GM18907 (cell line): ENCODE results near the gene TMEM119.
"Not testable (repeated sequence)": the region's sequence is repeated elsewhere in the genome, so short reads cannot be mapped to it uniquely, and the experiment has no call there.

Experiments
- ATAC-seq: cut with Tn5 transposase; IDR thresholded peaks from one replicate; pipeline ENCODE4 v1.9.1; 2021; ENCODE audit warnings: mild to moderate bottlenecking, moderate library complexity; ENCODE audit not compliant: unreplicated experiment

Gene TMEM119

GRCh38 chr12:108635201-108635996 is 37.5 kb upstream of the TMEM119 start:
- peak; percentile 53 for ATAC-seq

DNA sequence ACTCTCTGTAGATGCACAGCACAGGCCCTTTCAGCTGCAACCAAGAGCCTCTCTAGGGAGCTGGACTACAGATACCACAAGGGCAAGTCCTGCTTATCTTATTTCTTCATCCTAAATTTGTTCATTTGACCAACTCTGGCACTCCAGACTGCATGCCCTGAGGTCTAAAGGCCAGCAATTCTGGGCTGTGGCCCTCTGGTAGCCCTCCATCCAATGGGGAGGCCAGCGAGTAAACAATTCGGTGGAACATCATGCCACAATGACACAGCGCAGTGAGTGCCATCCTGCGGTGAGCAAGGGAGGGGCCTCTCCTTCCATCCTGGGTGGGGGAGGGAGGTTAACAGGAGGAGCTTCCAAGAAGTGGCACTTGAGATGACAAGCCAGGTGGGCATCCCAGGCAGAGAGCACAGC is 36.5 kb upstream of the TMEM119 start:
- no peak for ATAC-seq

DNA sequence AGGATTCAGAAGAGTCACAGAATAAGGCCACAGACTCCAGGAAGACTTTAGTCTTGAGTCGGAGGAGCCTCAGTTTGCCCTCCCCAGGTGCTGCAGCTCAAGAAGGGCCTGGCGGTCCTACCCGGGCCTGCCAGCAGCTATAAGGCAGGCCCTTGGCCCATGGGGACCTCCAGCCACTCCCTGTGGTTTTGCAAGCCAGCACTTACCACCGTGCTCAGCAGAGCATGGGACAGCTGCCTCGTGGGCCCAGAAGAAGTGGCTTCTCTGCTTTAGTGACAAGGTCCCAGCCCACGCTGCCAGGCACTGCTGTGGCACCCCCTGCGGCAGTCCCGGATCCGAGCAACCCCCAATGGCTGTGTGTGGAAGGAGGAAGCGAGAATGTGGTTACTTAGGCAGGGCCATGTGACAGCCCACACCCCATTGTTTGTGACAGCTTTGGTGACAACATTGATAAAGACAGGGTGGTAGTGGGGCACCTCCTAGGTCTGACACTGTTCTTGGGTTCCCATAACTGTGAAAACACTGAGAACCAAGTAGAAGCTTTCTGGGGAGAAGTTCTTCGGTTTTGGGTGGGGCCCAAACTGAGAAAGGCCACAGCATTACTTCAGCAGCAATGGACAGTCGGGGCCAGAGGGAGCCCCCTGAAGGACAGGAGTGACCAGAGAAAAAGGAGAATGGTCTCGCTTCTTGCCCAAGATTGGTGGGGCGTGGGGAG is 35.8 kb upstream of the TMEM119 start, which contains the start of gene SELPLG:
Gene SELPLG (minus strand): TSS at position 361 of the 715 bp plus-strand sequence. CDS start 9,587 bp downstream, outside the sequence.
- ATAC-seq: peak; percentile 62

DNA sequence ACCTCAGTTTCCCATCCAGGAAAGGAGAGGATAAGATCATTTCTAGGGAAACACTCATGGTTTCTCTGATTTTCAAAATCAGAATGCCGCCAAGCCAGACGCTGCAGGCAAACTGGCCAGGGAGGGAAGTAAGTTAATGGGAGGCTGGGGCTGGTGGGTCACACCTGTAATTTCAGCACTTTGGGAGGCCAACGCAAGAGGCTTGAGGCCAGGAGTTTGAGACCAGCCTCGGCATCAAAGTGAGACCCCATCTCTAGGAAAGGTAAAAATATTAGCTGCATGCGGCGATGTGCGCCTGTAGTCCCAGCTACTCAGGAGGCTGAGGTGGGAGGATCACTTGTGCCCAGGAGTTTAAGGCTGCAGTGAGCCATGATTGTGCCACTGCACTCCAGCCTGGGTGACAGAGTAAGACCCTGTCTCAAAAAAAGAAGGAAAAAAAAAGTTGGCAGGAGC is 35.2 kb upstream of the TMEM119 start:
- no peak for ATAC-seq

DNA sequence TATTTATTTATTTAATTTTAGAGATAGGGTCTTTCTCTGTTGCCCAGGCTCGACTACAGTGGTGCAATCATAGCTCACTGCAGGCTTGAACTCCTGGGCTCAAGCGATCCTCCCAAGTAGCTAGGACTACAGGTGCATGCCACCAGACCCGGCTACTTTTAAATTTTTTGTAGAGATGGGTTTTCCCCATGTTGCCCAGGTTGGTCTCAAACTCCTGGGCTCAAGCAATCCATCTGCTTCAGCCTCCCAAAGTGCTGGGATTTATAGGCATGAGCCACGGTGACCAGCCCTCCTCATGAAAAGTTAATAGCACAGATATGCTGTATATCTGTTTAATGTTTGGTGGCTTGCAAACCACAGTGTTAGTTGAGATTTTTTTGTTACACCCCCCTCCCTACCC is 33.4 kb upstream of the TMEM119 start:
- not testable (repeated sequence) for ATAC-seq

DNA sequence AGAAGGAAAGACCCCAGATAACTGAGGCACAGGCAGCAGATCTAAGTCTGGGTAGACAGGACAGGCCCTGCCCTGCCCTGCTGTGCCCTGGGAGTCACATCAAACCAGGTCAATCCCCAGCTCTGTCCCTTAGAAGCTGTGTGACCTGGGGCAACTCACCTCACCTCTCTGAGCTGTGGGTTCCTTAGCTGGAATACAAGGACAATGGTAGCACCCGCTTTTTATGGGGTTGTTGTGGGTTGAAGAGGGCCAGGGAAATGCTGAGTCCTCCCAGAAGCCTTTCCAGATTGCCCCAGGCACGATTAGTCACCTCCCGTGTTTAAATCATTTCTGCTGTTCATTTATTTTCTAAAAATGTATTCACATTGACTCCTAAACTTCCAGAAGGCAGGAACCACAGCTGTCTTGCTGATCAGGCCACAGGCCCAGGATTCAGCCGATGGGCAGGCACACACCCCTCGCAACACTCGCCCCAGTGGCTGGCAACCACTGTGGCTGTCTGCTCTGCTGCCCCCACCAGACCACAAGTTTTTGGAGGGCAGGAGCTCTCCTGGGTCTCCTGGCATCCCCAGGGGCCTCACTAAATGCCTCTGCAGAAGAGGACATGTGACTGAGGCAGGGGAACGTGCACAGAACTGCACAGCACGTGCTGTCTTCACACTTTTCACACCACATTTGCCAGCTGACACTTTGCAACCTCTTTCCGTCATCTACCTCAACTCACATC is 32.8 kb upstream of the TMEM119 start:
- ATAC-seq: no peak

- no peak for ATAC-seq
These were observed 32.1 kb upstream of the TMEM119 start for GRCh38 chr12:108629824-108630476.

GRCh38 chr12:108629151-108629550 is 31.3 kb upstream of the TMEM119 start:
- ATAC-seq: no peak

- ATAC-seq: no peak
These were observed 29.4 kb upstream of the TMEM119 start for GRCh38 chr12:108627134-108627920.

- ATAC-seq: no peak
These were observed 27.3 kb upstream of the TMEM119 start for GRCh38 chr12:108625228-108625627.

DNA sequence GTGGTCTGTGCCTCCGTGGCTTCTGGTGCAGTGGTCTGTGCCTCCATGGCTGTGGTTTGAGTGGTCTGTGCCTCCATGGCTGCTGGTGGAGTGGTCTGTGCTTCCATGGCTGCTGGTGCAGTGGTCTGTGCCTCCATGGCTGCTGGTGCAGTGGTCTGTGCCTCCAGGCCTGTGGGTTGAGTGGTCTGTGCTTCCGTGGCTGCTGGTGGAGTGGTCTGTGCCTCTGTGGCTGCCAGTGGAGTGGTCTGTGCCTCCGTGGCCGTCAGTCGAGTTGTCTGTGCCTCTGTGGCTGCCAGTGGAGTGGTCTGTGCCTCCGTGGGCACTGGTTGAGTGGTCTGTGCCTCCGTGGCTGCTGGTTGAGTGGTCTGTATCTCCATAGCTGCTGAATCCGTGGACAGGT is 25.7 kb upstream of the TMEM119 start:
- no peak for ATAC-seq

DNA sequence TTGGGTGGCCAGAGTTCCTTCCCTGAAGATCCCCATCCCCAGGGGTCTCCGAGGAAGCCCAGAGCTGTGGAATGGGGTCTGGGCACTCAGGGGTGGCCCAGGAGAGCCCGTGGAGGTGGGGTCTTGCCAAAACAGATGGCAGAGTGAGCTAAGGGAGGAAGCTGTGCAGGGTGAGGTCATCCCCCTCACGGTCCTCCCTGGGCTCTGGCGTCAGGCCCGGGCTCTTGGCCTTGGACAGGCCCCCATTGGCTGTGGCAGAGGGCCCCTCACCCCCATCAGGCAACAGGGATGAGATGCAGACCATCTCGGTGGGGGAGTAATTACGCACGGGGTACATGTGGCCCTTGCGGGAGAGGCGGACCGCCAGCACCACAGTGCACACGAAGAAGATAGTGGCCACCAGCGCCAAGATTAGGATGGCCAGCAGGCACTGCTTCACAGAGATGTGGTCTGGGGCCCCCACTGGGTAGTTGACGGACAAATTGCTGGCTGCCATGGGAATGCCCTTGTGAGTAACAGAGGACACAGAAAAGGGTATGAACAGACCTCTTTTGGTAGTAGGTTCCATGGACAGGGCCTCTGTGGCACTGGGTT is 25.1 kb upstream of the TMEM119 start:
- ATAC-seq: no peak

- no peak for ATAC-seq
These were observed 24.5 kb upstream of the TMEM119 start for GRCh38 chr12:108622421-108622820.

DNA sequence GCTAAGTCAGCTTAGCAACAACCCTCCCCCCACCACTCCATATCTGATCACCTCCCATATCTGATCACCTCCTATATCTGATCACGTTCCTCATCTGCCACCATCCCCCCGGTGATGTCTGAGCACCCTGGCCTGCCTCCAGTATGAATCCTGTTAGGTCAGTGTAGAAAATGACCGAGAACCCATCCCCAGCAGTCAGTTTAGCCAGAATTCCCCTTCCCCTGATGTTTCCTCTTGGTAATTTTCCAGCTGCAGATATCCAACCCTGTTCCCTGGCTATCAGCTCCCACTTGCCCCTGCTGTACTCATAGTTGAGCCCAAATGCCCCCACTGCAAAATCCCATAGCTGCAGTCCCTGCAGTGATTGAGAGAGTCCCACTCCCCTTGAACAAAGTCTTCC is 23.3 kb upstream of the TMEM119 start:
- no peak for ATAC-seq

DNA sequence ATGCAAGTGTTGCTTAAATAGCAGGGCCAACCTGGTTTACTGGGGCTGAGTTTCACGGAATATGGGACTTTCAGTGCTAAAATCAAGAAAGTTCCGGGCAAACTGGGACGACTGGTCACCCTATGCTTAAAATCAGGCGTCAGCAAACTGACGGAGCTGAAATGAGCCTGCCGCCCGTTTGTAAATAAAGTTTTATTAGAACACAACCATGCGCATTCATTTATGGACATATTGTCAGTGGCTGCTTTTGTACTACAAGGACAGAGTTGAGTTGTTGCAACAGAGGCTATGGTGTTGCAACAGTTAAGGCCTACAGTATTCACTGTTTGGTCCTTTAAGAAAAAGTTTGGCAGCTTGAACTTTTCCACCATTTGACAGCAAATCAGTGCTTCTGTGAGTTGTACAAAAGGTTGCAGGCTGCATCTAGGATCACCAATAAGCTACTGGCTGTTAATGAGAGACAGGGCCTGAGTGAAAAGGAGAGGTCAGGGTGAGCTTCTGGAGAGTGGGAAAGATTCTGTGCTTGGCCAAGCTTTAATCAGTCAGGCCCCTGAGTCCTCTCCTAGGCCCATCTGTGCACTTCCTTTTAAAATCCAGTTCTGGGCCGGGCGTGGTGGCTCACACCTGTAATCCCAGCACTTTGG is 22.5 kb upstream of the TMEM119 start:
- no peak for ATAC-seq

DNA sequence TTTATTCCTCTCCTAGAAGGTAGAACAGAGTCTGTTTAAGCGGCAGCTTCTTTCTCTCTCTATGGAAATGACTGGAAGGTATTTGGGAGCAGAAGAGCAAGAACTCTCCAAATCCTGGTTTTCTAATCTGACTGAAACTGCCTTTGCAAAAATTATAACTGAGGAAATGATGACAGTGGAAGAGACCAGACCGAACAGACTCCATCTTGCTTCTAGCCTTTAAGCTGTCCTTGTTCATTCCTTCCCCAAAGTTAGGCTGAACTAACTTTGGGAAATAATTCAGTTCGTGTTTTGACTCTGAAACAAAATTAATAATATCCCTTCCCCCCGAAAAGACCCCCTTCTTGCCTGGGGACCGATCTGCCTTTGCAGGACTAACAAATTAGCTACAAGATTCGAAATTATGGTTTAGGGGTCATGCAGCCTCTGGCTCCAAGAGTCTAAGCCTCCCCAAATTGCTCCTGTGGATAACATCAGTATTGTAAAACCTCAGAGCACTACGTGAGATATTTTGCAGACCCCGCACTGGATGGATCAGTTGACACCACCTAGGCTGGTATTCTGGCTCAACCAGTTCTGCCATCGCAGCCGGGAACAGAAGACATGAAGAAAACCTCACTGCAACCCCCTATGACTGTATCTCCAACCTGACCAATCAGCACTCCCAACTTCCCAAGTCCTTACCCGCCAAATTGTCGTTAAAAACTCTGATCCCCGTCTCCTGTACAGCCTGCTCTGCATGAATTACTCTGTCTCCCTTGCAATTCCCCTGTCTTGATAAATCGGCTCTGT is 21.7 kb upstream of the TMEM119 start:
- no peak for ATAC-seq

DNA sequence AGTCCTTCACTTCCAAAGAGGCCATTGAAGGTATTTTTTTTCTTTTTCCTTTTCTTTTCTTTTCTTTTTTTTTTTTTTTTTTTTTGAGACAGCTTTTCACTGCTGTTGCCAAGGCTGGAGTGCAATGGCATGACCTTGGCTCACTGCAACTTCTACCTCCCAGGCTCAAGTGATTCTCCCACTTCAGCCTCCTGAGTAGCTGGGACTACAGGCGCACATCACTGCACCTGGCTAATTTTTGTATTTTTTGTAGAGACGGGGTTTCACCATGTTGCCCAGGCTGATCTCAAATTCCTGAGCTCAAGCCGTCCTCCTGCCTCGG is 21.0 kb upstream of the TMEM119 start:
- not testable (repeated sequence) for ATAC-seq

GRCh38 chr12:108618079-108618952 is 20.4 kb upstream of the TMEM119 start:
- ATAC-seq: peak; percentile 43
